ENCODE measurements around the gene SLC7A1. TPM values are rescaled to one million over a fixed set of nuclear protein-coding genes. Genes with fewer than 3 reads are reported as not detected.
"Not testable (repeated sequence)": the region's sequence is repeated elsewhere in the genome, so short reads cannot be mapped to it uniquely, and the experiment has no call there.

Gene SLC7A1
- 30.3 and 32.6 TPM in 2 replicates for total RNA-seq (2014; rRNA removed; shearing (Covaris generic))

DNA sequence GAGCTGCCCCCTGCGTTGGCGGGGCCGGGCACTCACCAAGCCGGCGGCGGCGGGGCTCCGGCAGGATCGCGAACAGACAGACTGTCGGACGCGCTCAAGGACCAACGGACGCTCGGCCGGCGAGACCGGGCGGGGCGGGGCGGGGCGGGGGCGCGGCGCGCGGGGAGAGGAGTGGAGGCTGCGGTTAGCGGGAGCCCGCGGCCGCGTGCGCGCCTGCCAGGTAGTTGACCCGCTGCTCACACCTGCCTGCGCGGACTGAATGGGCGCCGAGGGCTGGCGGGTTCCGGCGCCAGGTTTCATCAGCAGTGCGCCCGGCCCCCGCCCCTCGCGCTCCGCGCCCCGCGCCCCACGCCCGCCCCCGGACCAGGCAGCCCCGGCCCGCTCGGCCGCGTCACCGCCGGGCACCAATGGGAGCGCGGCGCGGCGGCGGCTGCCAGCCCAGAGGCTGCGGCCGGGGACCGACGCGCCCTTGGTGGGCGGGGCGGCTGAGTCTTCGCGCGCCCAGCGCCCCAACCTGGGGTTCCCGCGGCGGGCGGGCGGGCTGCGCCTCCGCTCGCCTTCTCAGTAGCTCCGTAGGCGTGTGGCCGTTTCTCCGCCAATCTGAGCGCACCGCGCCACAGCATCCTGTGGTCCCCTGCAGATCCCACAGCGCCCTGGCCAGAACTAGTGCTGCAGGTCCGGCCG lies at the start of gene SLC7A1:
Gene SLC7A1 (minus strand): TSS at position 309 of the 684 bp plus-strand sequence. CDS start 59,500 bp downstream, outside the sequence.
- Histone ChIP-seq H3K36me3 (no peaks in the 10 kb centered on the region; the same call in 1 of the 2 replicates), H3K9me3 (replicated peaks) (no peaks in the 10 kb centered on the region), H3K27me3 (no peaks in the 10 kb centered on the region), H3K4me3 (peak within 1 kb of the TSS; percentile 100), H3K4me1 (peaks cover 31% of the 10 kb centered on the region), H3K27ac (peak within 1 kb of the TSS; percentile 91)
- peak; percentile 87 to 93 for DNase-seq

DNA sequence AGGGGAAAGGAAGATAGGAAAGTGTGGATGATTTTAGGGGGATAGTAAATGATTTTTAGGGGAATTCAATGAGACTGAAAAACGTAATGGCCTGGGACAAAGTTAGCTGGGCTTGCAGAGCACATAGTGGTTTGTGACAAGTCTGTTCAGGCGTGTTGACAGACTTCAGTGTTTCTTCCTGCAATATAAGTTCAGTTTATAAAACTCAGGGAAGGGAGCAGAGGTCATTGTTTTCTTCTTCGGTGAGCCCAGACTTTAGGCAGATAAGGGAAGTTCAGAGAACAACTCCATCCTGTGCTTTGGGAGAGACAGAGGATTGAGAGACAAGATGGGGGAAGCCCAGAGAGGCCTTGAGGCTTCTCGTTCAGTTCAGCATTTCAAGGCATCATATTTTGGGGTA lies 45.2 kb upstream of the SLC7A1 start:
- Histone ChIP-seq H3K4me1 (no peaks in the 10 kb centered on the region), H3K27ac (no peak overlapping the region), H3K4me3 (no peak overlapping the region), H3K36me3 (no peaks in the 10 kb centered on the region), H3K27me3 (no peaks in the 10 kb centered on the region), H3K9me3 (replicated peaks) (peaks cover 5% of the 10 kb centered on the region; the same call in 1 of the 2 replicates)
- DNase-seq = no peak

DNA sequence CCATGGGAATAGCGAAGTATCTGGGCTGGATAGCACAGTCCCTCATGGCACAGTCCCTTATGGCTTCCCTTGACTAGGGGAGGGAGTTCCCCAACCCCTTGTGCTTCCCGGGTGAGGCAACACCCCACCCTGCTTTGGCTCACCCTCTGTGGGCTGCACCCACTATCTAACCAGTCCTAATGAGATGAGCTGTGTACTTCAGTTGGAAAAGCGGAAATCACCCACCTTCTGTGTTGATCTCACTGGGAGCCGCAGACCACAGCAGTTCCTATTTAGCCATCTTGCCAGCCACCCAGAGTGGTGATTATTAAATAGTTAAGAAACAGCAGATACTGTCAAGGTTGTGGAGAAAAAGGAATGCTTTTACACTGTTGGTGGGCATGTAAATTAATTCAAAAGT lies 41.3 kb upstream of the SLC7A1 start:
- H3K36me3 ChIP-seq; H3K27ac ChIP-seq; DNase-seq; H3K9me3 ChIP-seq (replicated peaks); H3K4me3 ChIP-seq; H3K4me1 ChIP-seq; H3K27me3 ChIP-seq: not testable (repeated sequence)

DNA sequence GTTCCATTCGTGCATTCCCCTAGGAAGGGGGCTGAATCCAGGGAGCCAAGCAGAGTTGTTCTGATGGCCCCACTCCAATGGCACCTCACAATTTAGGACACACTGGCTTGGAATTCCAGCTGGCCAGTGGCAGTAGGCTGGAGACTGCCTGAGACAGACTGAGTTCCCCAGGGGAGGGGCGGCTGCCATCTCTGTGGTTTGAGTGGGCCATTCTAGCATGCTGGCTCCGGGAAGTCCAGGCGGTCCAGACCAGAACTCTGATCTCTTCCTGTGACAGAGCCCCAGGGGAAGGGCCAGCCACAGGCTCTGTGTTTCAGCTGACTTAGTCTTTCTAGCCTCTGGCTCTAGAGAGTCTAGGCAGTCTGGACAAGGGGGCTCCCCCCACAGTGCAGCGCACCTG lies 29.5 kb upstream of the SLC7A1 start:
- Histone ChIP-seq H3K9me3 (replicated peaks) (no peaks in the 10 kb centered on the region), H3K36me3 (no peaks in the 10 kb centered on the region), H3K4me3 (no peak overlapping the region), H3K4me1 (no peaks in the 10 kb centered on the region), H3K27ac (no peak overlapping the region), H3K27me3 (no peaks in the 10 kb centered on the region)
- DNase-seq = no peak

- no peaks in the 10 kb centered on the region for H3K9me3 ChIP-seq (replicated peaks)
- H3K27me3 ChIP-seq = no peaks in the 10 kb centered on the region
- no peak for DNase-seq
- no peak overlapping the region for H3K27ac ChIP-seq
- H3K36me3 ChIP-seq = no peaks in the 10 kb centered on the region
- no peak overlapping the region for H3K4me3 ChIP-seq
- H3K4me1 ChIP-seq = no peaks in the 10 kb centered on the region
Observed at GRCh38 chr13:29621841-29622240, 26.4 kb upstream of the SLC7A1 start.

- Histone ChIP-seq H3K27me3 (no peaks in the 10 kb centered on the region), H3K4me3 (no peak overlapping the region), H3K9me3 (replicated peaks) (no peaks in the 10 kb centered on the region), H3K36me3 (no peaks in the 10 kb centered on the region), H3K27ac (no peak overlapping the region), H3K4me1 (no peaks in the 10 kb centered on the region)
- no peak for DNase-seq
Observed at GRCh38 chr13:29621051-29621800, 25.7 kb upstream of the SLC7A1 start.

GRCh38 chr13:29619995-29620394 lies 24.5 kb upstream of the SLC7A1 start:
- H3K27me3 ChIP-seq = no peaks in the 10 kb centered on the region
- no peak overlapping the region for H3K4me3 ChIP-seq
- no peaks in the 10 kb centered on the region for H3K4me1 ChIP-seq
- H3K9me3 ChIP-seq (replicated peaks) = no peaks in the 10 kb centered on the region
- DNase-seq = no peak
- no peaks in the 10 kb centered on the region for H3K36me3 ChIP-seq
- no peak overlapping the region for H3K27ac ChIP-seq

DNA sequence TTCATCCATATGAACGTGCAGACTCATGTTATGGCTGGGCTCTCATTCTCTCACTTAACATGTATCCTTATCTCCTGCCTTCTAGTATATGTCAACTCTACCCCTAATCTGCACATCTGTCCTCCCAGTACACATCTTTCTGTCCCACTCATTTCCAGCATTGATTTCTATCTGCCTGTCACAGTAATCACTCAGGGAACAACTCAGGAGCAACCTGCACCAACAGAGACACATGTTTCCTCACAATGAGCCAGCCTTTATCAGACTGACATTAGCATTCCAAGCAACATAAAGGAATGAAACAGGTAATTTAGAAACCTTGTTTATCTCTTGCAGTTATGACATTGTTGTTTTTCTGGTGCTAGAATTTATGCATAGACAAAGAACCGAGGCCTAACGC lies 17.6 kb upstream of the SLC7A1 start:
- Histone ChIP-seq H3K27me3 (no peaks in the 10 kb centered on the region), H3K4me3 (no peak overlapping the region), H3K4me1 (no peaks in the 10 kb centered on the region; the same call in 1 of the 2 replicates), H3K9me3 (replicated peaks) (0 out of 2 replicates have a peak, but pooled peaks cover 3% of the 10 kb centered on the region), H3K36me3 (no peaks in the 10 kb centered on the region), H3K27ac (no peak overlapping the region)
- no peak for DNase-seq

DNA sequence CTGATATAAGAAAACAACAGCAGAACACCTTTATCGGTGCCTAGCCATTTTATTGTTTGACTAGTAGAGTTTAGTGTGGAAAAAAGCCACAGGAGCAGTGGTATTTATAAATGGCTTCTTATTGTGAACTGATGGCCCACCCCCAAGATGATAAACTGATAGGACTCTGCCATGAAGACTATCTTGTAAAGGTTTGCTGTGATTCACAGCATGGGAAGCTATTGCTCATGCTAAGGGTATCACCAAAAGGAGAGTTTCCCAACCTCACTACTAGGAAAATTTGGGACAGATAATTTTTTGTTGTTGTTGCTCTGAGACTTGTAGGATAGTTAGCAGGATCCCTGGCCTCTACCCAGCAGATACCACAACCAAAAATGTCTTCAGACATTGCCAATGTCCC lies 12.0 kb upstream of the SLC7A1 start:
- no peak overlapping the region for H3K4me3 ChIP-seq
- H3K27me3 ChIP-seq = no peaks in the 10 kb centered on the region
- H3K9me3 ChIP-seq (replicated peaks) = no peaks in the 10 kb centered on the region
- H3K27ac ChIP-seq = no peak overlapping the region
- DNase-seq = no peak
- H3K4me1 ChIP-seq = no peaks in the 10 kb centered on the region; the same call in 1 of the 2 replicates
- H3K36me3 ChIP-seq = no peaks in the 10 kb centered on the region

- no peak for DNase-seq
- H3K27ac ChIP-seq = no peak overlapping the region
- H3K36me3 ChIP-seq = no peaks in the 10 kb centered on the region
- no peaks in the 10 kb centered on the region; the same call in 1 of the 2 replicates for H3K4me1 ChIP-seq
- no peaks in the 10 kb centered on the region for H3K9me3 ChIP-seq (replicated peaks)
- H3K27me3 ChIP-seq = no peaks in the 10 kb centered on the region
- no peak overlapping the region for H3K4me3 ChIP-seq
Observed at GRCh38 chr13:29605860-29606526, 10.5 kb upstream of the SLC7A1 start.

GRCh38 chr13:29598321-29598720 lies 2.8 kb upstream of the SLC7A1 start:
- no peaks in the 10 kb centered on the region for H3K27me3 ChIP-seq
- peaks cover 31% of the 10 kb centered on the region for H3K4me1 ChIP-seq
- no peak overlapping the region for H3K4me3 ChIP-seq
- DNase-seq = peak in 1 of 2 experiments; percentile 55
- H3K27ac ChIP-seq = peak overlapping the region; percentile 51; the same call in 1 of the 2 replicates
- no peaks in the 10 kb centered on the region for H3K9me3 ChIP-seq (replicated peaks)
- H3K36me3 ChIP-seq = no peaks in the 10 kb centered on the region

DNA sequence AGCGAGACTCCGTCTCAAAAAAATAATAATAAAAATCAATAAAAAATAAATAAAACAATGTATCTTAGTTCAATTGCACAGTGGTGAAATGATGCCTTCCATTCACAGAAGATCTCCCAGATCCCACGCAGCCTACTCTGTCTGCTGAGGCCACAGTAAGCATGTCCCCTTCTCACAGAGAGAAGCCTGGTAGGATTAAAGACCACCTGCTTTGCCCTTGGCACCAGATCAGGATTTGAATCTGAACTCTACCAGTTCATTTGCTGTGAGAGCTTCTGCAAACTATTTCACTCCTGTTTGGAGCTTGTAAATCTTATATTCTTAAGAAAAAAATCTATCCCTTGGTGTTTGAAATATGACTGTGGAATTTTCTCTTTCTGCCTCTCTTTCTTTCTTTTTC lies 2.2 kb upstream of the SLC7A1 start:
- Histone ChIP-seq H3K9me3 (replicated peaks) (no peaks in the 10 kb centered on the region), H3K36me3 (no peaks in the 10 kb centered on the region; the same call in 1 of the 2 replicates), H3K4me1 (peaks cover 31% of the 10 kb centered on the region), H3K4me3 (no peak overlapping the region), H3K27ac (peak overlapping the region; percentile 51), H3K27me3 (no peaks in the 10 kb centered on the region)
- DNase-seq = peak; percentile 62 to 83

DNA sequence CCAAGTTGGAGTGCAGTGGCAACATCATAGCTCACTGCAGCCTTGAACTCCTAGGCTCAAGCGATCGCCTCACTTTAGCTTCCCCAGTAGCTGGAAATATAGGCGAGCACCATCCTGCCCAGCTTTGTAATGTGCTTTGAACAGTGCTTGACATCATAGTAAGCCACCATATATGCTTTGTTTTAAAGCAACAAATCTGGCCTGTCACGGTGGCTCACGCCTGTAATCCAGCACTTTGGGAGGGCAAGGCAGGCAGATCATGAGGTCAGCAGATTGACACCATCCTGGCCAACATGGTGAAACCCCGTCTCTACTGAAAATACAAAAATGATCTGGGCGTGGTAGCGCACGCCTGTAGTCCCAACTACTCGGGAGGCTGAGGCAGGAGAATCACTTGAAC lies 1.8 kb upstream of the SLC7A1 start:
- no peaks in the 10 kb centered on the region for H3K27me3 ChIP-seq
- DNase-seq = peak; percentile 62 to 71
- peaks cover 31% of the 10 kb centered on the region for H3K4me1 ChIP-seq
- no peaks in the 10 kb centered on the region for H3K9me3 ChIP-seq (replicated peaks)
- H3K27ac ChIP-seq = peak overlapping the region; percentile 51
- H3K4me3 ChIP-seq = no peak overlapping the region
- H3K36me3 ChIP-seq = no peaks in the 10 kb centered on the region; the same call in 1 of the 2 replicates

DNA sequence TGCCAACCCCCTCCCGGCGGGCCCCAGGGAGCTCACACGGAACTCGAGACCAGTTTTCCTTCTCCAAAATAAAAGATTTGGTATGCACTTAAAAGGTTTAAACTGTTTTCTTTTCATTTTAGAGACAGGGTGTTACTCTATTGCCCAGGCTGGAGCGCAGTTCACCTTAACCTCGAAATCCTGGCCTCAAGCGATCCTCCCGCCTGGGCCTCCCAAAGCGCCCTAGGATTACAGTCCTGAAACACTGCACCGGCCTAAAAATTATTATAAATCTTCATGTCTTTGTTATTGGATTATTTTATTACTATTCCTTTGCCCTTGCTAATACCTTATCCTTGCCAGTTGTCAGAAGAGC lies 553 bp upstream of the SLC7A1 start:
- no peak overlapping the region for H3K27ac ChIP-seq
- H3K4me1 ChIP-seq = peaks cover 31% of the 10 kb centered on the region
- peak overlapping the region; percentile 100 for H3K4me3 ChIP-seq
- no peaks in the 10 kb centered on the region for H3K27me3 ChIP-seq
- no peaks in the 10 kb centered on the region for H3K9me3 ChIP-seq (replicated peaks)
- H3K36me3 ChIP-seq = no peaks in the 10 kb centered on the region; the same call in 1 of the 2 replicates
- no peak for DNase-seq
